ENCODE results near the gene TRIM38.

TRIM38 gene

GRCh38 chr6:26028746-26029569, 66.4 kb downstream of the TRIM38 start:
- DNase-seq = no peak

- no peak for DNase-seq
Observed at GRCh38 chr6:26029570-26029856, 66.9 kb downstream of the TRIM38 start.

DNA sequence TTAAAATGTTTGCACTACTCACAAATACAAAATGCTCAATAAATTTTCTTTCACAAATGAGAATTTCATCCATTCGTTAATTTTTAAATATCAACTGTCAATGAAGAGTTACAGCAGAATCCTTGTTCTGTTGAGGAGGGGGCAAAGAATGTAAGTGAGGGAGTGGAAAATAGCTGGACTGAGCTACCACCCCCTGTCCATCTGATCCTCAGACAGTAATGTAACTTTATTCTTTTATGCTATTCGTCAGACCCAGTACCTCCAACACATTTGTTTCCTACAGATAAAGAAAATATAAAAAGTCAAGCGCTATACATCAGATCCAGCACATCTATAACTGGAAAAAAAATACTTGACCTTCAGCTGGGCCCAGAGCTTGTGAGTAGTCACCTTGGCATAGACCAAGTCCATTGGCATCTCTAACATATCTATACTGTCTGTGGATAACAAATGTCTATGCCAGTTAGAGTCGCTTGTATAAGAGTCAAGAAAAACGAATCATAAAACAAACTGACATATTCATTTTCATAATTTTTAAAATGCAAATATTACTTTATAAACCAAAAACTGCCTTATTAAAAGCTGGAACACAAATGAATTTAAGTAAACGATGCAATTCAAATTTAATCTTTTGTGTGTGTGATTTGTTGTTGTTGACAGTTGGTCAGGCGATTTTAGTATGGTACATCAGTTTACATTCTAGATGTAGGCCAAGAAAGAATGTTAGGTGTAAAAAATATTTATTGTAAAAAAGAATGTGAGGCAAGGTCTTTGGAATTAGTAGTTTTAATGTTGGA, 67.5 kb downstream of the TRIM38 start:
- DNase-seq = no peak

DNA sequence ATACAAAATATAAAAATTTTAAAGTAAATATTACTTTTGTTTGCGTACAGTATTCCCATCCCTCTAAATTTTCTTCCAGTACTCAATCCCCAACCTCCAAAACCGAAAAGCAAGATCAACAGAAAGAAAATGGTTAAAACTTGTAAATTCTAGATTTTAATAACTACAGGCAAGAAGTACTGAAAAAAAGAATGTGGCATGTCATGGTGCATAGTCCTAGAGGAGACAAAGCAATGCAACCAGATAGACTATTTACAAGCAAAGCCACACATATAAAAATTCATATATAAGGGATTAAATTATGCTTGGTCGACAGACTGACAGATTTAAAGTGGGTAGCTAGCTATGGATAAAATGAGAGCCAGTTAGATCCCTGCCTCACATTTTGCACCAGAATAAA, 68.1 kb downstream of the TRIM38 start:
- DNase-seq = no peak

DNA sequence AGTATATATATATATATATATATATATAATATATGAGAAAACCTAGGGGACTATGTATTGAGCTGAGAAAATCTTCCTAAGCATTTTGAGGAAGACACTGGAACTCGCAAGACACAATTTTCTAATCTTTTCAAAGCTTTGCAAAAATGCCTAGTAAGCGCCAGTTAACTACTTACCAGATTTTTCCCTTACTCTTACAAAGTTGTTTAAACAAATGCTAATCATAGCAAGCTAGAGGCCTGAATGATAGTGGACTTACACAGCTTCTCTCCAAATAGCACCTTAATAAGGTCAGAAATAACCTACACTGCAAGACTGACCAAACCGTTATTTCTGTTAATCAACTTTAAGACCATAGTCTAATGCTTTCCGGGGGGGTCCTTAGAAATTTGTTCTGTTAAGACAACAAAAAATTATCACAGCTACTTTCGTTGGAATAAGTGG, 68.6 kb downstream of the TRIM38 start:
- no peak for DNase-seq

- peak; percentile 45 to 90 for DNase-seq
Observed at GRCh38 chr6:26031595-26032339, 69.2 kb downstream of the TRIM38 start.

- DNase-seq = no peak
Observed at GRCh38 chr6:26032340-26033084, 69.9 kb downstream of the TRIM38 start.

DNA sequence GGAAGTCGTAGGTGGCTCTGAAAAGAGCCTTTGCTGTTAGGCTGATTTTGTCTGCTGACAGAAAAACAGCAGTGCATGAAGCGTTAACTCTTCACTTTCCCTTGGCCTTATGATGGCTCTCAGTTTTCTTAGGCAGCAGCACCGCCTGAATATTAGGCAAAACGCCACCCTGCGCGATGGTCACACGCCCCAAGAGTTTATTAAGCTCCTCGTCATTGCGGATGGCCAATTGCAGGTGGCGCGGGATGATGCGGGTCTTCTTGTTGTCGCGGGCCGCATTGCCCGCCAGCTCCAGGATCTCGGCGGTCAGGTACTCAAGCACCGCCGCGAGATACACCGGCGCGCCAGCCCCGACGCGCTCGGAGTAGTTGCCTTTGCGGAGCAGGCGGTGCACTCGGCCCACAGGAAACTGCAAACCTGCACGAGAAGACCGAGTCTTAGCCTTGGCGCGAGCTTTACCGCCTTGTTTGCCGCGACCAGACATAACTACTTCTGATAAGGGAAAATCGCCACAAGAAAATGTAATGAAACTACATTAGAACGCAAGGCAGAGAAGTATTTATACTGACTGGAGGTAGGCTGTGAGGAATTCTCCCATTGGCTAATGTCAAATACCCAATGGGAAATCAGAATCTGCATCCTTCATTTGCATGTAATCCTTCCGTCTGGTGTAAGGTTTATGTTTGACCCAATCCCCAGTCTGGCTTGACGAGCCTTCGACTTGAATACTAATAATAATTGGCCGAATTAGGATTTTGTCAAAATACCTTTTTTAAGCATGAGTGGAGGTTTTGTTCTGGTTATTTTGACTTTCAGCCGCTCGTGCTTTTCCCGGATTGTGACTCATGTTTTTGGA, 70.7 kb downstream of the TRIM38 start:
- peak; percentile 27 to 86 for DNase-seq

GRCh38 chr6:26033941-26034354, 71.3 kb downstream of the TRIM38 start:
- DNase-seq = no peak

DNA sequence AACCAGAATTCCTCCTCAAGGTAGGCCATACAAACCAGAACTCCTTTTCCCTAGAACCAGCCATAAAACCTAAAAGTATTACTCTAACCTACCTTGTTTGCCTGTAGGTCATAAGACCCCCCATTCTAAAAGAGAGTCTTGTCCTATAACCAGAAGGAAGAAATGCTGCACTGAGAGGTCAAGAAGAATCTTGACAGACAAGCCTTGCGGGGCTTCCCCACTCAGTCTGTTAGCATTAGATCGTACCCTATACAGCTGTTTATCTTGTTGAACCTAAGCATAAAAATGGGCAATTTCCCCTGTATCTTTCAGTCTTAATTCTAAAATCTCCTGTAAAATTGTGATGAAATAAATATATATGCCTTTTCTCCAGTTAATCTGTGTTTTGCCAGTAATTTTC, 72.3 kb downstream of the TRIM38 start:
- DNase-seq = no peak
